SW480 (cell line): ENCODE measurements around the gene IL15RA.

Experiments
- DNase-seq: peaks from one replicate; pipeline ENCODE4 v3.0.0-alpha.2; 2016; ENCODE audit warnings: low spot score

Gene IL15RA, protein sequence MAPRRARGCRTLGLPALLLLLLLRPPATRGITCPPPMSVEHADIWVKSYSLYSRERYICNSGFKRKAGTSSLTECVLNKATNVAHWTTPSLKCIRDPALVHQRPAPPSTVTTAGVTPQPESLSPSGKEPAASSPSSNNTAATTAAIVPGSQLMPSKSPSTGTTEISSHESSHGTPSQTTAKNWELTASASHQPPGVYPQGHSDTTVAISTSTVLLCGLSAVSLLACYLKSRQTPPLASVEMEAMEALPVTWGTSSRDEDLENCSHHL

DNA sequence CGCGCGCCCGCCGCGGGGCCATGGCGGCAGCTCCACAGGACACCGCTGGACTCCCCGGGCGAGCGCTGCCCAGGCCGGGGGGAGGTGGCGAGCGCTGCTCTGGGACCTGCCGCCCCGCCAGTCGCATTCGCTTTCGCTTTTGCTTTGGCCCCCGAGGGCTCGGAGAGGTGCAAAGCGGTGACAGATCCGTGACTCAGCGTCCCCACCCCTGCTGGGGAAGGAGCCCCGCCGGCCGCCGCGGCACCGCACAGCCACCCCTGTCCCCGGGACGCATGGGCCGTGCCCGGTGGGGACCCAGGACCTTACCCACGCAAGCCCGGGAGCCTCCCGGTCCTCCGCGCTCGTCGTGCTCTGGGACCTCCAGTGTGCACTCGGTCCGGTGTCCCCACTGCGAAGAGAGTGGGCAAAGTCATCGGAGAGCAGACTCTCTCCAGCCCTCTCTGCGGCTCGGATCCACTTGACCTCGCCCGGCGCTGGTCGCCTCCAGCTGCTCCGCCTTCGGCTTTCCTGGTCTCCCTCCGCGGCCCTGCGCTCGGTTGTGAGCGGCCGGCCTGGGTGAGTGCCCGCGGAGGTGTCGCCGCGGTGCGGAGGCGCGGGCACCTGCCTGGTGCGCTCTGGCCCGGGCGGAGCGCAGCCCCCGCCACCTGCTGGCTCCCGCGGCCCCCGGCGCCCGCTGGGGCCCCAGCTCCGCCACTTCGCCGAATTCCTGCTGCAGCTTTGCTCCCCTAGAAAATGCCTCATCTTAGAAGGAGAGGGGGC, at the start of gene IL15RA:
TSS of gene IL15RA (minus strand) at position 73 of the 759 bp plus-strand sequence. CDS start at position 22, 51 bp downstream.
- DNase-seq = peak; percentile 84

DNA sequence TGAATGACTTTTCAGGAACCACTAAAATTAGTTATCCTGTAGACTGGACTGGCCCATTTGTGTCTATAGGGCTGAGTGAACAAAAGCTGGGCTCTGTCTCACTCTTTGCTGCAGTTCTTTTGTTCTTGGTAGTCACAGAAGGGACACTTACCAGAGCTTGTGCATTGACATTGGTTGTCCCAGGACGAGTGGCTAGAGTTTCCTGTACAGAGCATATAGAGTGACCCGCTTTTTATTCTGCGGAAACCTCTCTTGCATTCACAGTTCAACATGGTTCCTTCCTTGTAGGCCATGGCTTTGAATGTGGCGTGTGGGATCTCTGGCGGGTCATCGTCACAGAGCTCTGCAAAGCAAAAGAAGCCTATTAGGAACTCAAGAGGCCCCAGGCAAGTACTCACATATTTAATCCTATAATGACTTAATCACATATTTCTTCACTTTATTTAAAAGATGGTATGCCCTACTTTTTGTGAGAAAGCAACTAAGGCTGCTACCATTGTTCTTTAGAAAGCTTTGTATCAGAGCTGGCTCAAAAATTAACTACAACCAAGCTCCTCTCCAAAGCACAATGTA, 48.4 kb upstream of the IL15RA start:
- DNase-seq = no peak

DNA sequence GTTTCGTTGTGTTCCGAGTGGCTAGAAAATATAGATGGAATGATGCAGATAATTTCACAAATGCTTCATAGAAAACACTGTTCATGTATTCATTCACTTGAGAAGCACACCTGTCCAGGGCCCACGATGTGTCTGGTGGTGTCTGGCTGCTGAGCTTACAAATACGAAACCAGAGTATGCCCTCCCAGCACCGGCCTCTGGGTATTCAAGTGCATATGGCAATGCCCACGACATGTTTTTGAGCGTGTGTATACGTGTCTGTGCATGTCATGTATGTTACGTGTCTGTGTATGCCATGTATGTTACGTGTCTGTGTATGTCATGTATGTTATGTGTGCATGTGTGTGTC, 47.0 kb upstream of the IL15RA start:
- no peak for DNase-seq

DNA sequence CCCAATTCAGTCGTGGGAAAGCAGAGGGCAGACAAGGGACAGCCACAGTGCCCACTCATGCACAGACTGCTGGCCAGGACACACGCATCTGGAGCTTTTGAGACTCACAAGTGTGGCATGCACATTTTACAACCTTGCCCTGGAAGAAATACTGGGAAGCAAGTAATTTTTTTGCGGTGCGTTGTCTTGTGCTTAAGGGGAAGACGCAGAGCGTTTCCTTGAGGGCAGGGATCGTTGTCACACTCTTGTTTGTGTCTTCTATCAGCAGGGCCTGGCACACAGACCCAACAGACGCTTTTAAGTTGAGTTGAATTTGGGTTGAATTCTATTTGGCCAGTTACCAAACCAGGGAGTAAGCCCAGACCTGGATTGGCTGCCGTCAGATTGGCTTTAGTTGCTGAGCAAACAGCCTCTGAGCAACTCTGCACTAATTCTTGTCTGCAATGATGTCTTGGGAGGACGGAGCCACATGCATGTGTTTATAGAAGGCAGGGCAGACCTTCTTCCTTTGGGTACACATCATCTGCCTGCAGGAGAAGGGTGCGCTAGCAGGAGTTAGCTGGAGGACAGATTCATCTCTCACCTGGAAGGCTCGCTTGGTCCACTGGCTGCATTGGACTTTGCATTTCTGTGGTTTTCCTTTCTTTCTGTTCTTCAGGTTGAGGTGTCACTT, 46.5 kb upstream of the IL15RA start:
- no peak for DNase-seq

DNA sequence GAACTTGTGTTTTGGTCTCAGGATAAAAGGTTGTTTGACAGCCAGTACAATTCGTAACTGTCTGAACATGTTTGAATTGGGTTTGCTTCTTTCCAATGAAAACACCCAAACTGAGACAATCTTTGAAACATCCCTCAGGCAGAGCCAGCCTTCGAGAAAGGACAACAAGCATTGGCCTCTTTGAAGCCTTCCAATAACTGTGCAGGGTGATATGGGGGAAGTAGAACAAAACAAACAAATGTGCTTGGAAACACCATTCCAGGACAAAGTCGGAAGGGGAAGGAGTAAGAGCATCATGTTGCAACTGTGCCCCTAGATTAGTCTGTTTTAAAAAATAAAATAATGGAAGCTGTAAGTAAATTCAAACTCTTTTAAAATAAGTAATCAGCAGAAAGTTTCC, 45.3 kb upstream of the IL15RA start:
- DNase-seq = no peak

DNA sequence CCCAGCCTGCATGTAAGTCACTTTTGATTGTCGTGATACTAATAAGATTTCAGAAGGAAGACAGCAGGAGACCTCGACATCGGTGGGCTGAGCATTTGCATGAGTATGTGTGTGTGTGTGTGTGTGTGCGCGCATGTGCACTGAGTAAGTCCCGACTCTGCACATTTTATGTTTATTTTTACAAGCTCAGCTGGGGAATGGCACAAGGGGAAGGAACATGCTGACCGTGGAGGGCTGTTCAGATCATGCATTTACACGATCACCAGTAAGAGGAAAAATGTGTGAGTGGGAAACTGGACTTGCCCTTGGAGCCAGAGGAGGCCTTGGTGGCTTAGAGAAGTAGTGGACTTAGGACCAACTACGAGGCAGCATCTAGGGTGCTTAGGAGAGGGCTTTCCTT, 43.5 kb upstream of the IL15RA start:
- no peak for DNase-seq

DNA sequence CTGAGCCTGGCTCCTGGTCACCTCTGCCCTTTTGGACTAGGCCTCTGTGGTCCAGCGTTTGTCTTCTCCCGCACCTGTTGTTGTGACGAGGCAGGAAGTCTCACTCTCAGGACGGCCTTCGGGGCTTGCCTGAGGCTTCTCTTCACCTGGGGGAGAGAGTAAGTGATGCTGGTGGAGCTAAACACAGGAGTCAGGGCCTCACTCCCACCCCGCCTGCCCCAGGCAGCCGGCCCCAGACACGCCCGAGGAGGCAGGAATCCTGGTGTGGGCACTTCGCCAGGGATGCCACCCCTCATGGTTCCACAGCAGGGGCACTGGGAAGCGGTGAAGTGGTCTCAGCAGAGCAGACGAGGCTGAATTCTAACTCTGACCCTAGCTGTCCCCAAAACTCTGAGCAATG, 42.5 kb upstream of the IL15RA start:
- DNase-seq = no peak

DNA sequence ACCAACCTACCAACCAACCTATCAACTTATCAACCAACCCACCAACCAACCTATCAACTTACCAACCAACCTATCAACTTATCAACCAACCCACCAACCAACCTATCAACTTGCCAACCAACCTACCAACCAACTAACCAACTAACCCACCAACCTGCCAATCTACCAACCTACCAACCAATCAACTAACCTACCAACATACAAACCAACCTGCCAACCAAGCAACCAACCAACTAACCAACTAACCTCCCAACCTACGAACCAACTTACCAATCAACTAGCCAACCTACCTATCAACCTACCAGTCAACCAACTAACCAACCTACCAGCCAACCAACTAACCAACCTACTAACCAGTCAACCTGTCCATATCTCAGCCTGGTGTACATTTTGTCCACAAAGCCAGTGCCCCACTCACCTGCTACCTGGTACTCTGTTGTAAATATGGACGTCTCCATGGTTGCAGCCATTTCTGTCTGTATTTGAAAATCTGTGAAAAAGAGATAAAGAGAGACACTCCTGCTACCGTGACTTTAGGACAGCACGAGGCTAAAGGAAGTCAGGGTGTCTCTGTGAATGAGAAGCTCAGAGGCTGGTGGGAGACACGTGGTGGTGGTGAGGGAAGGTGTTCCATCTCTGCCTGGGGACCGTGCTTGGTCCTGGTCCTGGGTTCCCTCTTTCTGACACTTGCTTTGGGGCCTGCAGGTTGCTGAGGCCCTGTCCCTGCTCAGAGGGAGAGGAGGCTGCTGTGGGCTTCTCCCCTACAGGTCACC, 41.9 kb upstream of the IL15RA start:
- no peak for DNase-seq

DNA sequence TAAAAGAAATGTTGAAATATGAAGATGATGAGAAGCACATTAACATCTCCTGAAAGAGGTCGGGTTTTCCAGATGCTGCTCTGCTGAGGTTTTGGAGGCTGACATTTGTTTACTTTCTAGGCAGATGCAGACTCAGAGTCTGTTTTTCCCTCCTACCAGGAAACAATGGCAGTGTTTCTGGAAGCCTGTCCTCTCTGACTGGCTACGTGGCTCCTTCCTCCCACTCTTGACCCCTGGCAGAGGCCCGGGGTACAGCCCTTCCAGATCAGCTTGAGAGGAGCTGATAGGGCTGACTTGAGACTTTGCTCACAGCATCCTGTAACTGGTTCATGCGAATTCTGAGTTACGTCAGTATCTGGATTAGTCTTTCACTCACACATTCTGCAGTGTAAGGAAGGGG, 41.1 kb upstream of the IL15RA start:
- DNase-seq = no peak

DNA sequence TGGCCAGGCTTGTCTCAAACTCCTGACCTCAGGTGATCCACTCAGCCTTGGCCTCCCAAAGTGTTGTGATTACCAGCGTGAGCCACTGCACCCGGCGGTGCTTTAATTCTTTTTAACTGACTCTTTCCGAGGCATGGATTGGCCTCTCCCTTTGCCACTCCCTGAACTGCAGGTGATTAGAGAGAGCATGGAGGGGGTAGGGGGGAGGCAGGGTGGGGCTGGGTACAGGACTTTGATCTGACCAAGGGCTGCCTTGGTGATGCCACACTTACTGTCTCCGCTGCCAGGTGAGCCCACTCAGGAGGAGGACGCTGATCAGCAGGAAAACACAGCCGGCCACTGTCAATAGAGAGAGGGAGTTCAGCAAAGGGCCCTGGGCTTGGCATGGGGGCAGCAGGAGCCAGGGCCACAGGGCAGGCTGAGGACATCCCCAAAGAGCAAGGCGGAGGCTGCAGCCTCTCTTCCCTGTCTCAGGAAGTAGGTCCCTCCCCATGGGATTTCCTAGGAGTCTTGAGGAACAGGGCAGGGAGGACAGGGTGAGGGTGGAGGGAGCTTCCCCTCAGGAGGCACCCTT, 40.5 kb upstream of the IL15RA start:
- peak; percentile 72 for DNase-seq

DNA sequence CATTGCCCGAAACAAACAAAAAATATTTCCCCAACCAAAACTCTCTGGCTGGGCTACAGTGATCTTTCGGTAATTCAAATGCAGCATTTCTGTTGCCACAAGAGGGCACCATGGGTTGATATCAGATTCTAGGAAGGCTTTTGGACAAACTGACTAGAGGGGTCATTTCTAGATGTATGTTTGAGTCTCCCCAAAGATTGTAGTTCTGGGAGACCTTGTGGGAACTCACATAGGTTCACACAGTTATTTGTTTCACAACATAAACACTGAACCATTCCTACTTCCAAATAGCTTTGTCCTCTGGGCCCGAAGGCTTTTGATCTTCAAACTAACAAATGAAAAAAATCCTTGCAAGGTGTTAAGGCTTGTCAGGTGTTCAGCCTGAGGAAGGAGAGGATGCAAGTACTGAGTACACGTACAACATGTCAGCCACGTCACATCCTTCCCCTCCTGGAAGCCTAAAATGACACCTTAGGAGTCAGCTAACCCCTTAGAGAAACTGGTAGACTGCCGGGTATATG, 37.0 kb upstream of the IL15RA start:
- DNase-seq = peak; percentile 64

DNA sequence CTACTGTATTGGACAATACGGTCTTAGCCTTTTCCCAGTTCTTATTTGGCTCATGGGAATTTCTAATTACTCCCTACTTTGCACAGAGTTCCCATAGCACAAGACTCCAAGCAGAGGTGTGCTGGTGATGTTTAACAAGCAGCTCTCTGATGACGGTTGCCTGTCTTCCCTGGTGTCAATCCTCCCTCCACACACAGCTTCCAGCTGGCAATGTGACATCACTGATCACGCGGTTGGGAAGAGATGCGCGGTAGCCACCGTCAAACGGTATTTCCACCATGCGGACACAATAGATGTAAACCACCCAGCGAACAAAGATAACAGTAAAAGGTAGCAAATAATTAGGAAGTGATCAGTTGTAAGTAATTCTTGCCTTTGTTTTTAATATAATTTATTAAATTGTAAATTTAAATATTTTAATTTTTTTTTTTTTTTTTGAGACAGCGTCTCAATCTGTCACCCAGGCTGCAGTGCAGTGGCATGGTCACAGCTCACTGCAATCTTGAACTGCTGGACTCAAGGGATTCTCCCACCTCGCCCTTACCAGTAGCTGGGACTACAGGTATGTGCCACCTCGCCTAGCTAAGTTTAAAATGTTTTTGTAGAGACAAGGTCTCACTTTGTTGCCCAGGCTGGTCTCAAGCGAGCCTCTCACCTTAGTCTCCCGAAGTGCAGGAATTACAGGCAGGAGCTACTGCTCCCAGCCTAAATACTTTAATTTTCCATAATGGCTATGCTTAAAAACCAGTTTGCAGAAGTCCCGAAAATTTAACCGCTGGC, 36.3 kb upstream of the IL15RA start:
- DNase-seq = no peak

DNA sequence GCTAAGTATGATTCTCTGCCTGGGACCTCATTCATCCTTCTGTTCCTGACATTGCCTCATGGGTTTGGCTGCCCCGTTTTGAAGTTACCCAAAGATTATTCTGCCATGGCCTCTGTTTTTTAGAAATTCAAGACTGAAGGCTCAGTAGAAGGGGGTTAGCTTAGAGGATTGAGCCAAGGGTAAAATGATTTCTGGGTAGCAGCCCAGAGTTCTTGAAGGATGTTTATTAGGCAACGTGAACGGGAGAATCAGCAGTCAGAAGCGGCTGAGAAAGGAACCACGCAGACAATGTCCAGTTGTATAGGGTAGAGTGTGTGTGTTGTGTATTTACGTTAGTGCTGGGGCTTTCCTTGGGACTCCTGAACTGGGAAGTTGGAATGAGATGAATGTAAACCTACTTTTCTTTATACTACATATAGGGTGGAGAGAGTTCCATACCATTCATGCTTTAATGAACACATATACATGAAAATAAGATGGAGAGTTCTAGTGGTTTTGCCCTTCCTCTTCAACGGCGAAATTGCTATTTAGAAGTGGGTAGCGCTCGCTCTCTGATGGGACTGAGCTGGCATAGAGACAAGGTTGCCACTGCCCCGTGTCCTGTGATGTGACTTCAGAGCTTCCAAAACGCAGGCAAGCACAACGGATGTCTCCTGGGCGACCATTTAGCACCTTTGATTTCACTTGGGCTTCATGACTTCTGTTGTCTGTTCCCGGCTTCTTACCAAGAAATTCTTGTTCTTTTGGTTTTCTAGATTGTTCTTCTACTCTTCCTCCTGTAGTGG, 35.0 kb upstream of the IL15RA start:
- DNase-seq = no peak

DNA sequence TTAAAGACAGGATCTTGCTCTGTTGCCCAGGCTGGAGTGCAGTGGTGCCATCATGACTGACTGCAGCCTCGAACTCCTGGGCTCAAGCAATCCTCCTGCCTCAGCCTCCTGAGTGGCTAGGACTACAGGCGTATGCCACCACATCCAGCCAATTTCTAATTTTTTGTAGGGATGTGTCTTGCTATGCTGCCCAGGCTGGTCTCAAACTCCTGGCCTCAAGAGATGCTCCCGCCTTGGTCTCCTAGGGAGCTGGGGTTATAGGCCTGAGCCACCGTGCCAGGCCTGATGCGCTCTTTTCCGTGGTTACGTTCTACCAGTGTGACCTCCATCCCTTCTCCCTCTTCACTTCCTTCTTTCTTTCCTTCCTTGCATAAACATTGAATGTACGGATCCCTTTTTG, 34.2 kb upstream of the IL15RA start:
- no peak for DNase-seq

DNA sequence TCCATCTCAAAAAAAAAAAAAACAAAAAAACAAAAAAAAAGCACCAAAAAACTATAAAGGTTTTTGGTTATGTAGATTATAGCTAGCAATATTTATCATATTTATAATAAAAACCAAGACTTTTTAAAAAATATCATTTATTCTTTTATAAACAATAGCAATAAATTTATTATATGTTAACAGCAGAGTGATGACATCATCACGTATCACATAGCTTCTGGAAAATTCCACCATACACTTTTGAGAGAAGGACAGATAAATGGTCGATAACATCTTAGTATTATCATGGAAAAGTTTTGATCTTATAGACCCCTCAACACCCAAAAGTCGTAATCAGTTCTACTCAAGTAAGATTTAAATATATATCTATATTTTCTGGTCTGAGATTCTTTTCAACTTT, 33.2 kb upstream of the IL15RA start:
- no peak for DNase-seq

DNA sequence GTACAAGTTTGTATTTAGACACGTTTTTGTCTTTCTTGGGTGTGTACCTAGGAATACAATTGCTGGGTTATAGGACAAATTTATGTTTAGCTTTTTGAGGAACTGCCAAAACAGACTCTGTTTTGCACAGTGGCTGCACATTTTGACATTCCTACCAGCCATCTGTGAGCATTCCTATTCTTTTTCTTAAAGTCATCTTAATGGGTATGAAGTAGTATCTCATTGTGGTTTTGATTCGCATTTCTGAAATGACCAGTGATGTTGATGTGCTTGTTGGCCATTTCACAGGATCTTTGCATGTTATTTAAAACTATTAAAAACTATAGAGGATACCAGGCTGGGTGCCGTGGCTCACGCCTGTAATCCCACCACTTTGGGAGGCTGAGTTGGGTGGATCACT, 32.6 kb upstream of the IL15RA start:
- no peak for DNase-seq

DNA sequence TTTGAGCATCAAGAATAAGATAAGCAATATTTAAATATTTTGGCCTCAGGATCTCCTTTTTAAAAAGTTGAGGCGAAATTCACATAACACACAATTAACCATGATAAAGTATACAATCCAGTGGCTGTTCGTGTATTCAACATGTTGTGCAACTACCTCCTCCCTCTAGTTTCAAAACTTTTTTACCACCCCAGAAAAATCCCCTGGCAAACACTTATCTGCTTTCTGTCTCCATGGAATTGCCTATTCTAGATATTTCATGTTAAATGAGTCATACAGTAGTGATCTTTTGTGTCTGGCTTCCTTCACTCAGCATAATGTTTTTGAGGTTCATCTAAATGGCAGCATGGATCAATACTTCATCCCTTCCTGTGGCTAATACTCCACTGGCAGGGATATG, 31.8 kb upstream of the IL15RA start:
- DNase-seq = no peak

DNA sequence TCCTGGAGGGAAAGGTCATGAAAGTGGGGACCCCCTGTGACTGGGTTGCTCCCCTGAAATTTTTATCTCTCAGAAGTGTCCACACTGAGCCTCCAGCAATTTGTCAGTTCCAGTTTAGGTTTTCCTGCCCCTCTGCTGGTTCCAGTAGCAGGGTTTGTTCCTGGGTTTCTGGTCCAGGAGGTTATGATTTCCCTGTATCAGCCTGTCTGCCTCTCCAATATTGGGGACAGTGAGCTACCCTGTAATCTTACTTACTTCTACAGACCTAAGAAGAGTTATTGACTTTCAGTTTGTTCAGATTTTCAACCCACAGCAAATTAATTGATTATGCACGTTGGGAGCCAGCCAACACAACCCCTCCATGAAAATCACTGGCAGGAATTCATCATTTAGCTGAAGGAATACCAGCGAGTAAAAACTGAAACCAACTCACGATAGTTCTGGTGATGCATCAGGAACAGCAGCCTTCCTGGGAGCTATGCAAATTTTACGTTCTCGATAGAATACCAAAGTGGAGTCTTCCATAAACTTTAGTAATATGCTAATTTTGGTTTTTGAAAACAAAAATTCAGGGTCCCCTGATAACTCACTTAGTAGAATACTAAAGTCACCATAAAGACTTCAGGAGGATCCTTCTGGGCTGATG, 31.3 kb upstream of the IL15RA start:
- DNase-seq = no peak

DNA sequence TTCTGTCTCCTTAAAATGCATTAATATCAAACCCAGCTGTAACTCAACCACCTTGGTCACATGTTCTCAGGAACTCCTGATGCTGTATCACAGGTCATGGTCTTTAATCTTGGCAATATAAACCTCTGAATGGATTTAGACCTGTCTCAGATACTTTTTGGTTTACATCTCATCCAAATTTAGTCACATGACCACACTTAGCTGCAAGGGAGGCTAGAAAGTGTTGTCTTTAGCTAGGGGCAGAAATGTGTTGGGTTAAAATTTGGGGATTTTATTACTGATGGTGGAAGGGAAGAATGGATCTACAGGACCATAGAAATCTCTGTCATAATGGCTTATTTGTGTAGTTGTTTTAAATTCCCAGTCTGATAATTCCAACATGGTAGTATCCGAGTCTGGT, 29.6 kb upstream of the IL15RA start:
- no peak for DNase-seq

DNA sequence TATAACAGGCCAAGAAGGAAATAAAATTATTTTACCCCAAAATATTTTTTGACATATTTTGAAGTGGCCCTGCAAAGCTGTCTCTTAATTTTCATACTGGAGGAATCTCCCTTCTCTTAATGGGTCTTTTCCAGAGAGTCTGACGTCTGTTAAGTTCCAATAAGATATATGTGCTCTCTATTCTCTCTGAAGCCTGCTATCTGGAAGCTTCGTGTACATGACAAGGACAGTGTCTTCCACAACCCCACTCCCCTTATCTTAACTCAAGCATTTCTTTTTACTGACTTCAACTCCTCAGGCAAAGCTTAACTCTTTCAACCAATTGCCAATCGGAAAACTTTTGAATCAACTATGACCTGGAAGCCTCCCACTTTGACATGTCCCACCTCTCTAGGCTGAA, 29.2 kb upstream of the IL15RA start:
- DNase-seq = no peak
